Stimulated activated CD4-positive, alpha-beta T cell treated with anti-CD3 and anti-CD28 coated beads, TNF-alpha, amount 100 ng/mL, for 24 hours (primary cell): ENCODE measurements around the gene ARHGDIB.

ENCODE experiments used
- DNase-seq, 3 experiments: peaks; one replicate each; pipeline ENCODE4 v3.0.0-alpha.2; 2020; ENCODE audit warnings: low read depth in 3 of 3

The ARHGDIB gene

DNA sequence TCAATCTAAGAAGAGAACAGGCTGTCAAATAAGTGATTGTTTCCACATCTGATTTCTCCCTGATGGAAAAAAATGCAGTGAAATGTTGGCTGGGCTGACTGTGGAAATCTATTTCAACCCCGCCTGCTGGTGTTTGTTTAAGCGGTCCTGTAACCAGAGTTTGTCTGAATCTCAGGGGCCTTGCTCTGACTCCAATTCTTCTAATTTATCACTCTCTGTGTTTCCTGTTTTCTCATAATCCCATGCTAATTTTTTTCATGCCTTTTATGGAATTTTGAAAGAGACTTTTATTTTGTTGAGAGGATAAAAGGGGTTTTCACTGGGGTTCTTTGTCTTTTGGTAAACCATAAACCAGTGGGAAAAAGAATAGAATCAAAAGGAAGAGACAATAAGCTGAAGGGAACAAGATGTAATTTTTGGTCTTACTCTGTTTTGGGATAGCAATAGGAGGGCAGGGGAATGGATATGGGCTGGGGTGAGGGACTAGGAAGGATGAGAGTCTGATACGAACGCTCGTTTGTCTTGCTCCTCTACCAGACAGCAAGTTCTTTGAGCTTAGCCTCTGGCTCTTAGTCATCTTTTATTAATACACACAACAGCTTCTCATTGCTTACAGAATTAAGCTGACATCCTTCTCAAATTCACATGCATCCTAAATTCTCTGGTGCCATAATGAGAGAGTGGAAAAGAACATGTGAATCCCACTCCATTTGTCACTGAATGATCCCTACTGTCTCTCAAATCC is 67.7 kb downstream of the ARHGDIB start:
- DNase-seq: no peak

DNA sequence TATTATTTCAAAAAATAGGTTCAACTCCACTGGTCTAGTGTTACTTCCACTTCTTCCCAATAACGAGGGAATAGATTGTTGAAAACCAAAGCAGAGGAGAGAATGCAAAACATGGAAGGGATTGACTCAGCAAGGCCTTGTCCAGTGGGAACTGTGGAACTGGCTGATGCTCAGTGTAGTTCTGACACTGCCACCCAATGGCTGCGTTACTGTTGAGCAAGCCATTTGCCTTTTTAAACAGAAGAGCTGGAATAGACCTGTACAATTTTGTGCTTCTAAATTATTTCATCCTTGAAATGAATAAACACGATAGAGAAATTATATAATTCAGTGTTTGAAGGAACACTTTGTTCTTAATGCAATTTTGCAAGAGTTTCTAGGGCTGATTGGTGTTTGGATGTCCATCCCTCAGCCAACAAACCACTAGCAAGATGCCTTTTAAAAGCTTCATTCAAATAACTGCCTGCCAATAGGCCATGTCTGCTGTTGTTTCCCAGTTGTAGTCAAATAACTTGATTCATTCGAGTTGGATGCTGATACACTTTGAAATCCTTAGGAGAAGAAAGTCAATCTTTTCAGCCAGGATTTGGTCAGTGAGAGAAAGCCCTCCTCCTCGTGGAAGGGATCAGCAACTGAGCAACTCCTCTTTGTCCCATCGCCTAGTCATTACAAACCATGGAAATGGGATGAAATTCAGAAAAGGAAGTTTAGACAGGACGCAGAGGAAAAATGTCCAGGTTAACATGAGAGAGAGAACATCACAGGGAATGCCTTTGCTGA is 68.5 kb downstream of the ARHGDIB start:
- no peak for DNase-seq
